ENCODE measurements around the gene ARMC7.

GRCh38 chr17:75094871-75095399 is 14.8 kb upstream of the ARMC7 start:
- TF ChIP-seq CTCF (IDR thresholded peaks at IDR 0.05; ENCODE audit: low read depth, low read length, poor library complexity, severe bottlenecking) (no peak), EZH2phosphoT487 (IDR thresholded peaks at IDR 0.05; ENCODE audit: borderline replicate concordance, low read length) (no peak)
